Neural cell (in vitro differentiated cells): ENCODE data around the gene PAN2. TPM values are rescaled to one million over a fixed set of nuclear protein-coding genes. Genes with fewer than 3 reads are reported as not detected.

Experiments
- H2AFZ ChIP-seq: fragments of 200-600, 300-800 bp; sonication (generic), shearing (Covaris generic); 2 replicates; pipeline ENCODE4 v1.6.0; 2014; ENCODE audit warnings: low read depth, mild to moderate bottlenecking, antibody characterized with exemption, low read length, moderate library complexity
- H3F3A ChIP-seq: fragments of 200-600 bp; shearing (Covaris generic); 2 replicates; pipeline ENCODE4 v1.6.1; 2016; ENCODE audit warnings: mild to moderate bottlenecking, moderate library complexity, mixed read lengths, antibody characterized with exemption, low read length; ENCODE audit not compliant: insufficient read depth, poor library complexity, severe bottlenecking
- H3K27ac ChIP-seq: fragments of 200-600, 300-800 bp; sonication (generic), shearing (Covaris generic); 2 replicates; pipeline ENCODE4 v1.5.1; 2014; ENCODE audit warnings: mild to moderate bottlenecking, low read length, moderate library complexity
- H3K27me3 ChIP-seq: fragments of 300-800, 200-600 bp; sonication (generic), shearing (Covaris generic); 2 replicates; pipeline ENCODE4 v1.6.0; 2014; ENCODE audit warnings: mild to moderate bottlenecking, low read depth, low read length, moderate library complexity; ENCODE audit not compliant: insufficient read depth
- H3K36me3 ChIP-seq: fragments of 300-800, 200-600 bp; sonication (generic), shearing (Covaris generic); 2 replicates; pipeline ENCODE4 v1.5.1; 2014; ENCODE audit warnings: mild to moderate bottlenecking, antibody characterized with exemption, low read length, moderate library complexity; ENCODE audit not compliant: insufficient read depth
- H3K4me2 ChIP-seq: fragments of 300-800, 200-600 bp; sonication (generic), shearing (Covaris generic); 2 replicates; pipeline ENCODE4 v1.6.0; 2014; ENCODE audit warnings: mild to moderate bottlenecking, low read length
- H3K4me3 ChIP-seq: fragments of 300-800, 200-600 bp; sonication (generic), shearing (Covaris generic); 2 replicates; pipeline ENCODE4 v1.5.1; 2014; ENCODE audit warnings: mild to moderate bottlenecking, low read length, moderate library complexity
- H3K79me2 ChIP-seq: fragments of 200-600 bp; shearing (Covaris generic); replicated peaks from 2 replicates; pipeline ENCODE4 v1.6.0; 2014; ENCODE audit warnings: mild to moderate bottlenecking, low read length, moderate library complexity; ENCODE audit not compliant: insufficient read depth
- H3K9ac ChIP-seq: fragments of 300-800, 200-600 bp; sonication (generic), shearing (Covaris generic); 2 replicates; pipeline ENCODE4 v1.6.1; 2016; ENCODE audit warnings: mild to moderate bottlenecking, low read length, mixed read lengths
- H3K9me2 ChIP-seq: fragments of 200-600 bp; shearing (Covaris generic); 2 replicates; pipeline ENCODE4 v1.6.1; 2016; ENCODE audit warnings: mild to moderate bottlenecking, low read length, mixed read lengths; ENCODE audit not compliant: insufficient read depth
- H3K9me3 ChIP-seq: fragments of 200-600, 300-800 bp; sonication (generic), shearing (Covaris generic); 2 replicates; pipeline ENCODE4 v1.6.1; 2016; ENCODE audit warnings: mild to moderate bottlenecking, mixed run types, low read length, moderate library complexity, mixed read lengths
- H4K20me1 ChIP-seq: fragments of 200-600 bp; shearing (Covaris generic); 2 replicates; pipeline ENCODE4 v1.6.1; 2016; ENCODE audit warnings: mild to moderate bottlenecking, mixed run types; ENCODE audit not compliant: insufficient read depth
- EP300 ChIP-seq: fragments of 450-650 bp; conservative IDR thresholded peaks from 2 replicates; pipeline ENCODE4 v1.6.1; 2014; ENCODE audit warnings: antibody characterized with exemption, mild to moderate bottlenecking, moderate library complexity; ENCODE audit not compliant: poor library complexity, severe bottlenecking
- EZH2 ChIP-seq: fragments of 200-600, 300-800 bp; shearing (Covaris generic), sonication (generic); IDR thresholded peaks from 2 replicates; pipeline ENCODE4 v1.6.1; 2014; ENCODE audit warnings: antibody characterized with exemption, low read length, borderline replicate concordance, mild to moderate bottlenecking; ENCODE audit not compliant: insufficient read depth, poor library complexity, severe bottlenecking
- MXI1 ChIP-seq: fragments of 450-650 bp; conservative IDR thresholded peaks from 2 replicates; pipeline ENCODE4 v1.6.1; 2014; ENCODE audit warnings: antibody characterized with exemption, mild to moderate bottlenecking; ENCODE audit not compliant: poor library complexity, severe bottlenecking
- POLR2AphosphoS5 ChIP-seq: IDR thresholded peaks from 2 replicates; pipeline ENCODE4 v1.6.1; 2012
- RAD21 ChIP-seq: fragments of 450-650 bp; conservative IDR thresholded peaks from 2 replicates; pipeline ENCODE4 v1.6.1; 2014; ENCODE audit warnings: antibody characterized with exemption, mild to moderate bottlenecking, moderate library complexity
- SMC3 ChIP-seq: fragments of 450-650 bp; conservative IDR thresholded peaks from 2 replicates; pipeline ENCODE4 v1.6.1; 2014; ENCODE audit warnings: antibody characterized with exemption, mild to moderate bottlenecking, moderate library complexity; ENCODE audit not compliant: poor library complexity
- TAF1 ChIP-seq: IDR thresholded peaks from 2 replicates; pipeline ENCODE4 v1.6.1; 2012; ENCODE audit warnings: low read depth
- polyA plus RNA-seq: library from polyadenylated mRNA; depleted of rRNA; stranded (reverse); fragments of >200 nt; gene quantifications from 2 replicates; pipeline ENCODE4 v1.2.3, GENCODE V29; 2014
- TF ChIP-seq, protein P1 (sequence below): fragments of 450-650 bp; IDR thresholded peaks from 2 replicates; pipeline ENCODE4 v1.5.1; 2014; ENCODE audit warnings: antibody characterized with exemption, mild to moderate bottlenecking, moderate library complexity; ENCODE audit not compliant: poor library complexity, severe bottlenecking
- TF ChIP-seq, protein P2 (sequence below): IDR thresholded peaks from 2 replicates; pipeline ENCODE4 v1.6.1; 2012; ENCODE audit warnings: borderline replicate concordance

The PAN2 gene
- polyA plus RNA-seq, 1 donor from 2014 or later = 63.0 TPM

DNA sequence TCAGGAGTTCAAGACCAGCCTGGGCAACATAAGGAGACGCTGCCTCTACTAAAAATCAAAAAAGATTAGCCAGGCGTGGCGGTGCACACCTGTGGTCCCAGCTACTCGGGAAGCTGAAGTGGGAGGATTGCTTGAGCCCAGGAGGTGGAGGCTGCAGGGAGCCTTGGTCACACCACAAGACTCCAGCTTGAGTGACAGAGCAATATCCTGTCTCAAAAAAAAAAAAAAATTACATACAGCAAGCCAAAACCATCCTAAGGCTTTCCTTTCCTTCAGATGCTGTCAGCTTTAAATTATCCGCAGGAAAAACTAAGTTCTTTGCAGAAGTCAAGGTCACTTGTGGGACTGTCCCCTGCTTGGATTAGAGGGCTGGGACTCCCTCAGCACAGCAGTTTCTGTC lies 35.0 kb downstream of the PAN2 start:
- Histone ChIP-seq H3K27me3 (no peaks in the 10 kb centered on the region), H3K9ac (peak overlapping the region; percentile 80), H3K27ac (no peak overlapping the region), H2AFZ (no peak overlapping the region), H3K4me2 (peak overlapping the region; percentile 87), H4K20me1 (no peaks in the 10 kb centered on the region), H3K4me3 (peak overlapping the region; percentile 99), H3K79me2 (peaks cover 26% of the 10 kb centered on the region), H3F3A (no peaks in the 10 kb centered on the region), H3K36me3 (no peaks in the 10 kb centered on the region), H3K9me2 (no peaks in the 10 kb centered on the region), H3K9me3 (no peaks in the 10 kb centered on the region)
- TF ChIP-seq EZH2 (no peak), POLR2AphosphoS5 (no peak), EP300 (no peak), SMC3 (no peak), TAF1 (no peak), MXI1 (no peak), RAD21 (no peak)
- TF ChIP-seq, protein P1, sequence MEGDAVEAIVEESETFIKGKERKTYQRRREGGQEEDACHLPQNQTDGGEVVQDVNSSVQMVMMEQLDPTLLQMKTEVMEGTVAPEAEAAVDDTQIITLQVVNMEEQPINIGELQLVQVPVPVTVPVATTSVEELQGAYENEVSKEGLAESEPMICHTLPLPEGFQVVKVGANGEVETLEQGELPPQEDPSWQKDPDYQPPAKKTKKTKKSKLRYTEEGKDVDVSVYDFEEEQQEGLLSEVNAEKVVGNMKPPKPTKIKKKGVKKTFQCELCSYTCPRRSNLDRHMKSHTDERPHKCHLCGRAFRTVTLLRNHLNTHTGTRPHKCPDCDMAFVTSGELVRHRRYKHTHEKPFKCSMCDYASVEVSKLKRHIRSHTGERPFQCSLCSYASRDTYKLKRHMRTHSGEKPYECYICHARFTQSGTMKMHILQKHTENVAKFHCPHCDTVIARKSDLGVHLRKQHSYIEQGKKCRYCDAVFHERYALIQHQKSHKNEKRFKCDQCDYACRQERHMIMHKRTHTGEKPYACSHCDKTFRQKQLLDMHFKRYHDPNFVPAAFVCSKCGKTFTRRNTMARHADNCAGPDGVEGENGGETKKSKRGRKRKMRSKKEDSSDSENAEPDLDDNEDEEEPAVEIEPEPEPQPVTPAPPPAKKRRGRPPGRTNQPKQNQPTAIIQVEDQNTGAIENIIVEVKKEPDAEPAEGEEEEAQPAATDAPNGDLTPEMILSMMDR = no peak
- TF ChIP-seq, protein P2, sequence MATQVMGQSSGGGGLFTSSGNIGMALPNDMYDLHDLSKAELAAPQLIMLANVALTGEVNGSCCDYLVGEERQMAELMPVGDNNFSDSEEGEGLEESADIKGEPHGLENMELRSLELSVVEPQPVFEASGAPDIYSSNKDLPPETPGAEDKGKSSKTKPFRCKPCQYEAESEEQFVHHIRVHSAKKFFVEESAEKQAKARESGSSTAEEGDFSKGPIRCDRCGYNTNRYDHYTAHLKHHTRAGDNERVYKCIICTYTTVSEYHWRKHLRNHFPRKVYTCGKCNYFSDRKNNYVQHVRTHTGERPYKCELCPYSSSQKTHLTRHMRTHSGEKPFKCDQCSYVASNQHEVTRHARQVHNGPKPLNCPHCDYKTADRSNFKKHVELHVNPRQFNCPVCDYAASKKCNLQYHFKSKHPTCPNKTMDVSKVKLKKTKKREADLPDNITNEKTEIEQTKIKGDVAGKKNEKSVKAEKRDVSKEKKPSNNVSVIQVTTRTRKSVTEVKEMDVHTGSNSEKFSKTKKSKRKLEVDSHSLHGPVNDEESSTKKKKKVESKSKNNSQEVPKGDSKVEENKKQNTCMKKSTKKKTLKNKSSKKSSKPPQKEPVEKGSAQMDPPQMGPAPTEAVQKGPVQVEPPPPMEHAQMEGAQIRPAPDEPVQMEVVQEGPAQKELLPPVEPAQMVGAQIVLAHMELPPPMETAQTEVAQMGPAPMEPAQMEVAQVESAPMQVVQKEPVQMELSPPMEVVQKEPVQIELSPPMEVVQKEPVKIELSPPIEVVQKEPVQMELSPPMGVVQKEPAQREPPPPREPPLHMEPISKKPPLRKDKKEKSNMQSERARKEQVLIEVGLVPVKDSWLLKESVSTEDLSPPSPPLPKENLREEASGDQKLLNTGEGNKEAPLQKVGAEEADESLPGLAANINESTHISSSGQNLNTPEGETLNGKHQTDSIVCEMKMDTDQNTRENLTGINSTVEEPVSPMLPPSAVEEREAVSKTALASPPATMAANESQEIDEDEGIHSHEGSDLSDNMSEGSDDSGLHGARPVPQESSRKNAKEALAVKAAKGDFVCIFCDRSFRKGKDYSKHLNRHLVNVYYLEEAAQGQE = no peak

DNA sequence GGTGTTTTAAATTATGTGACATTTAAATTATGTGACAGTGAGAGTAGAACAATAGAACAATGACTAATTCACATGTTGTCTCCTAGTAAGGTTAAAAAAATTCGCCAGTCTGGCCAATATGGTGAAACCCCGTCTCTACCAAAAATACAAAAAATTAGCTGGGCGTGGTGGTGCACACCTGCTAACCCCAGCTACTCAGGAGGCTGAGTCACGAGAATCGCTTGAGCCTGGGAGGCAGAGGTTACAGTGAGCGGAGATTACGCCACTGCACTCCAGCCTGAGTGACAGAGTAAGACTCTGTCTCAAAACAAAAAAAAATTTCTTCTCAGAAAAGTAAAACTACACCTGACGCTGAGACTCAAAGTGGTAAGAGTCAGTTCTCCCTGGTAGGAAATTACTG lies 36.4 kb downstream of the PAN2 start:
- H3K27ac ChIP-seq = no peak overlapping the region
- no peaks in the 10 kb centered on the region for H3K36me3 ChIP-seq
- H3K9me2 ChIP-seq = no peaks in the 10 kb centered on the region
- no peaks in the 10 kb centered on the region for H3K9me3 ChIP-seq
- H2AFZ ChIP-seq = no peak overlapping the region
- TF ChIP-seq EZH2 (no peak), RAD21 (no peak), POLR2AphosphoS5 (no peak), SMC3 (no peak), MXI1 (no peak), TAF1 (no peak), EP300 (no peak)
- TF ChIP-seq, protein P1 = no peak
- TF ChIP-seq, protein P2 = no peak
- no peaks in the 10 kb centered on the region for H3F3A ChIP-seq
- H3K27me3 ChIP-seq = no peaks in the 10 kb centered on the region
- H3K4me2 ChIP-seq = no peak overlapping the region
- H3K4me3 ChIP-seq = no peak overlapping the region
- H3K79me2 ChIP-seq = peaks cover 26% of the 10 kb centered on the region
- H3K9ac ChIP-seq = no peak overlapping the region
- H4K20me1 ChIP-seq = no peaks in the 10 kb centered on the region
